ENCODE measurements around the gene IL7R. TPM values are rescaled to one million over a fixed set of nuclear protein-coding genes. Genes with fewer than 3 reads are reported as not detected.

IL7R gene
- total RNA-seq, 4 donors from 2014 or later: 2.8 to 6.3 (median 5.7) TPM

- Histone ChIP-seq H3K27me3 (no peaks in the 10 kb centered on the region), H3K27ac (no peak overlapping the region), H3K9me3 (peaks cover 0 to 5% (median 0%) of the 10 kb centered on the region in 4 donors), H3K4me3 (no peak overlapping the region), H3K36me3 (no peaks in the 10 kb centered on the region), H3K4me1 (no peaks in the 10 kb centered on the region)
- TF ChIP-seq POLR2A (IDR thresholded peaks at IDR 0.05): no peak
- TF ChIP-seq, protein P1, sequence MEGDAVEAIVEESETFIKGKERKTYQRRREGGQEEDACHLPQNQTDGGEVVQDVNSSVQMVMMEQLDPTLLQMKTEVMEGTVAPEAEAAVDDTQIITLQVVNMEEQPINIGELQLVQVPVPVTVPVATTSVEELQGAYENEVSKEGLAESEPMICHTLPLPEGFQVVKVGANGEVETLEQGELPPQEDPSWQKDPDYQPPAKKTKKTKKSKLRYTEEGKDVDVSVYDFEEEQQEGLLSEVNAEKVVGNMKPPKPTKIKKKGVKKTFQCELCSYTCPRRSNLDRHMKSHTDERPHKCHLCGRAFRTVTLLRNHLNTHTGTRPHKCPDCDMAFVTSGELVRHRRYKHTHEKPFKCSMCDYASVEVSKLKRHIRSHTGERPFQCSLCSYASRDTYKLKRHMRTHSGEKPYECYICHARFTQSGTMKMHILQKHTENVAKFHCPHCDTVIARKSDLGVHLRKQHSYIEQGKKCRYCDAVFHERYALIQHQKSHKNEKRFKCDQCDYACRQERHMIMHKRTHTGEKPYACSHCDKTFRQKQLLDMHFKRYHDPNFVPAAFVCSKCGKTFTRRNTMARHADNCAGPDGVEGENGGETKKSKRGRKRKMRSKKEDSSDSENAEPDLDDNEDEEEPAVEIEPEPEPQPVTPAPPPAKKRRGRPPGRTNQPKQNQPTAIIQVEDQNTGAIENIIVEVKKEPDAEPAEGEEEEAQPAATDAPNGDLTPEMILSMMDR (IDR thresholded peaks at IDR 0.05): no peak
- DNase-seq (ENCODE audit: low spot score in 2 of 2): no peak
- 33 to 44% methylated on average over 2 of the region's 2 CpGs for WGBS, 2 donors
Measured at GRCh38 chr5:35902046-35902672, 45.5 kb downstream of the IL7R start.

DNA sequence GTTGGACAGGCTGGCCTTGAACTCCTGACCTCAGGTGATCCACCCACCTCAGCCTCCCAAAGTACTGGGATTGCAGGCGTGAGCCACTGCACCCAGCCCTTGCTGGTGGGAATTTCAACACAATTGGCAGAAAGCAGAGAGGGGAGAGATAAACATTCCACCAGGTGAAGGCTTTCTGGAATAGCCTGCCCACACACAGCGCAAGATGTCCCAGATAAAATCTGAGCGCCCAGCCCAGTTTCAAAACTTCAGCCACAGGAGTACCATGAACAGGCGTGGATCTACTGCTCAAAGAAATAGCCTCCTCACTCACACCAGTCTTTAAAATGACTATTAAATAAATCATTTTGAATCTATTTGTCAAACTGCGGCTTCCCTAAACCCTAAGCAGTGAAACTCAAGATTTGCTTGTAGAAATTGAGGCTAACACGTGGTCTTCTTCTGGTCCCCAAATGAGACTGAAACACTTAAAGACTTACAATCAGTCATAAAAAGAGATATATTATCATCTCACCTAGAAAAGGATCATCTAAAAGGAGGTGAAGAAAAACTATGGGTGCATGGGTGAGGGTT is 47.0 kb downstream of the IL7R start:
- Histone ChIP-seq H3K4me3 (no peak overlapping the region), H3K4me1 (no peaks in the 10 kb centered on the region), H3K36me3 (no peaks in the 10 kb centered on the region), H3K9me3 (peaks cover 0 to 5% (median 0%) of the 10 kb centered on the region in 4 donors), H3K27ac (no peak overlapping the region), H3K27me3 (no peaks in the 10 kb centered on the region)
- no peak for DNase-seq (ENCODE audit: low spot score in 2 of 2)
- no peak for TF ChIP-seq POLR2A (IDR thresholded peaks at IDR 0.05)
- WGBS, 2 donors: 95 to 99% methylated on average over 6 of the region's 6 CpGs

DNA sequence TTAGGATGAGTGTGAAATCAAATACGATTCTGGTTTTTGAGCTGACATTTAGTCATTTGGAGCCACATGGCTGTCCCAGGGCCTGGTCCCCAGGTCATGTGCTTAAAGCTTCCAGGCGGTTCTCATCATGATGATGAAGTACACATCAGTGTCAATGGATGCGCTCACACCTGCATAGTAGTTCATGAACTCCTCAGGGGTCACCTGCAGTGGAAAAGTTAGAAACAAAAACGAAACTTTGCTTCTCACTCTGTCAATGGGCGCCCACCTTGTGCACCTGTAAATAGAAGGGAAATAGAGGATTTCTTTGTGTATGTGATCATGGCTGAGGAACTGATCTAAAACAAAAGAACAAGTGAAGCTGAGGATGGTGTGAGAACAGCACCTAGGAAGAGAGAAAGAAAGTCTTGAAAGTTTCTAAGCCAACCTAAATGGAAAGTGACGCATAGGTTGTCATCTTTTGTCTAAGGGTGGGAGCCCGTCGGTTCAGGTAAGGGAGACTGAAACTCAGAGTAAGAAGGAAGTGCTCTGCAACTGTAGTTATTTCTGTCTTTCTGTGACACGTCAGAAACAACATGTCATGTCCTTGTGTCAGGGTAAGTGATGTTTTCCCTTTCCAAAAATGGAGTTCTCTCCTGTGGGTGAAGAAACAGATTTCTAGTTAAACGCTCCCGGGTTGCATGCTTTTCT is 47.9 kb downstream of the IL7R start:
- Histone ChIP-seq H3K4me3 (no peak overlapping the region), H3K9me3 (peaks cover 0 to 5% (median 0%) of the 10 kb centered on the region in 4 donors), H3K27ac (no peak overlapping the region), H3K27me3 (no peaks in the 10 kb centered on the region), H3K36me3 (no peaks in the 10 kb centered on the region), H3K4me1 (no peaks in the 10 kb centered on the region)
- no peak for DNase-seq (ENCODE audit: low spot score in 2 of 2)
- TF ChIP-seq, protein P1 (IDR thresholded peaks at IDR 0.05): no peak
- TF ChIP-seq POLR2A (IDR thresholded peaks at IDR 0.05) (no peak), EP300 (IDR thresholded peaks at IDR 0.05) (no peak)
- WGBS, 2 donors: 74 to 84% methylated on average over 11 of the region's 11 CpGs

DNA sequence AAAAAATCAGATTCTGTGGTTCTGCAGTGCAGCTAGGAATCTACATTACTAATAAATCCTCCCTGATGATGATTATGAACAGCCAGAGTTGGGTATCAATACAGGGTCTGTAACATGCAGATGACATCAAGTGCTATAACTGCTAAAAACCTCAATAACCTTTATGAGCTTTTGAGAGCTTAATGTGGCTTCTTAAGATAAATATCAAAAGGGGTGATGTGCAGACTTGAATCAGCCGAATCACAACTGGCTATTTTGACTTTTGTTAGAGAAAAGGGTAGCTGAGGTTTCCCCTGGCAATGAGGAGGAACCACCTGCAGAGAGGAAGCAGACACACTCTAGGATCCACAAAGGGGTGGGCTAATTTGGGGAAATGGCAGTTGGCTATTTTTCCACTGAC is 51.5 kb downstream of the IL7R start:
- Histone ChIP-seq H3K36me3 (no peaks in the 10 kb centered on the region), H3K9me3 (peaks cover 0 to 5% (median 0%) of the 10 kb centered on the region in 4 donors), H3K27me3 (no peaks in the 10 kb centered on the region), H3K4me3 (no peak overlapping the region), H3K27ac (no peak overlapping the region), H3K4me1 (no peaks in the 10 kb centered on the region)
- TF ChIP-seq, protein P1 (IDR thresholded peaks at IDR 0.05): no peak
- TF ChIP-seq POLR2A (IDR thresholded peaks at IDR 0.05) (no peak), EP300 (IDR thresholded peaks at IDR 0.05) (no peak)
- 22 to 28% methylated on average over 1 of the region's 1 CpG for WGBS, 2 donors
- DNase-seq (ENCODE audit: low spot score in 2 of 2): no peak

DNA sequence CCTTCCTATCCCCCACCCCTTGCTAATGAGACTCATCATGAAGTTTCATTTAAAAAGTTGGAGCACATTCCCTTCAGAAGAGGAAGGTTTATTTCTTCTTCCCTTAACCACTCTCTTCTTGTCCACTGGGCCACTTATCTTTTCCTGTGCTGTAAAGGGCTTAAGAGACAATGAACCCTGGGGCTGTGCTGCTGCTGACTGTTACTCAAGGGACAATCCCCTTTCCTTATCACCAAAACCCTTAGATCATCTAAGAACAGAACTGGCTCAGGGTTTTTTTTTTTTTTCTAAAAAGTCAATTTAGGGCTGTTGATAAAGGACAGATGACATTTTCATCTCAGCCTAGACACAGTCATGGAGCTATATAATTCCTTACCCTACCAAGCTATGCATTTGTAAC is 52.1 kb downstream of the IL7R start:
- H3K9me3 ChIP-seq: peaks cover 0 to 5% (median 0%) of the 10 kb centered on the region in 4 donors
- TF ChIP-seq EP300 (IDR thresholded peaks at IDR 0.05) (no peak), POLR2A (IDR thresholded peaks at IDR 0.05) (no peak)
- TF ChIP-seq, protein P1 (IDR thresholded peaks at IDR 0.05): no peak
- no peaks in the 10 kb centered on the region for H3K36me3 ChIP-seq
- no peak for DNase-seq (ENCODE audit: low spot score in 2 of 2)
- H3K4me3 ChIP-seq: no peak overlapping the region
- H3K4me1 ChIP-seq: no peaks in the 10 kb centered on the region
- H3K27me3 ChIP-seq: no peaks in the 10 kb centered on the region
- no peak overlapping the region for H3K27ac ChIP-seq
